IPS DF 4.7 (cell line): Measurements from ENCODE around the gene EIF2S2.

Experiments used
- DNase-seq: peaks from one replicate; pipeline ENCODE4 v3.0.0-alpha.2; 2013; ENCODE audit warnings: low spot score; ENCODE audit errors: extremely low read depth

Gene EIF2S2

DNA sequence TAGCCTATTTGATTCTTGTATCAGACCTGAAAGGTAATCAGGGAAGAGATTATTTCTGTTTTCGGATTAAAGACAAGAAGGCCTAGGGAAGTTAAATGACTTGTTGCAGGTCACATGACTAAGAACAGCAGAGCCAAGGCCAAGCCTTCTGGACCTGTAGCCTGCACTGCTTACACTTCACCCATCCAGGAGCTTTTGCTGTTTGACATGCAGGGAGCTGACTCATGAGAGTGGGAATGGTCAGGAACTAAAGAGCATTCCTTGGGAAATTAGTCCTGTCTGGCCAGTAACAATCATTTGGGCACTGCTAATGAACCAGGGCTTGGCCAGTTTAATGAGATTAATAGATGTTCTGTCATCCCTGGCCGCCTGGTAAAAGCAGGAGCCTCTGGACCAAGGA, 46.8 kb downstream of the EIF2S2 start:
- DNase-seq: no peak

DNA sequence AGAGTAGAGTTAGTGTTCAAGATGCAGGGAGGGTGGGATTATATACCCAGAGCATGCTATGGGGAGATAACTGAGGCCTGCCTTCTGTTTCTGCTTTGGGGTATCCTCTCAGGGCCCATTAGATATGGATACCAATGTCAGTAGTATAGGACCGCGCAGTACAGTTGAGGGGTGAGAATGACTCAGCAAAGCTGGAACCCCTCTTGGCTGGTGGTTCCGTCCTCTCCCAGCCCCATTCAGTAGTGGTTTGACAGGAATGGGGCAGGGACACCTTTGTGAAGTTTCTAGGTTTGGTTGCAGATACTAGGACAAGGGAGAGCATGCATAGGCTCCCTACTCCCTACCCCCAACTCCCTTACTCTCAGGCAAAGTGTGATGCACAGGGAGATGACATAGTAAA, 47.8 kb downstream of the EIF2S2 start:
- no peak for DNase-seq

DNA sequence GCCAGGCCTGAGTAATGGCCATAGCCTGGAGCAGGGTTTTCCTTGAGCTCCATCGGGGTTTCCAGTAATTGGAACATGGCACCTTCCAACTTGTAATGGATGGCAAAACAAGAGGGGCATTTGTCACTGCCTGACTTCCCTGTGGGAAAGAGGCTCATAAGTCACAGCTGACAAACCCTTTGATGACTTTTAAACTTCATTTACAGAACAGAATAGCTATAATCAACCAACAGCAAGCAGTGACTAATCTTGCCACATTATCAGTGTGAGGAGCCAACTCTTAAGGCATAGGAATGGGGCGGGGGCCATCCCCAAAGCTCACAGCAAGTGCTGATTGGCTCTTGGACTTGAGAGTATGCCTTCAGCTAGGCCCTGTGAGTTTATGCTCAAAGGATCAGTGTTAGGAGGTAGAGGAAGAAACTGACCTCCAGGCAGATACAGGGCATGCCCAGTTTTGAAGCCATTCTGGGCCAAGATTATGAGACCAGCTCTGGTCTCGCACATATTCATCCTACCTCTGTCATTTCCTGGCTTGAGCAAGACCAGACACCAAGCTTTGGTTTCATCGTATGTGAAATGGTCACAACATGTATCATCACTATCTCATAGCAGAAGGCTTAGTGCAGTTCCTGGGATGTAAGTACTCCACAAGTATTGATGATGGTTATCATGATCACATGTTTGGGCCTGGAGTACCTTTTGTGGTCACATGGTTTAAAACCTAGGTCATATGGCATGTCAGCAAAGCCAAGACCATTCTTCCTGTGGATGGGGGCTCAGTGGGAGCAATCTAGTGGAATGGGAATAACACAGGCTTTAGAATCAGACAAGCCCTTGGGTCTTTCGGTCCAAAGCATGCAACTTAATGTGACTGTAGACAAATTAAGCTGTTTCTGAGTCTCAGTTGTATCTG, 49.2 kb downstream of the EIF2S2 start:
- DNase-seq: no peak

DNA sequence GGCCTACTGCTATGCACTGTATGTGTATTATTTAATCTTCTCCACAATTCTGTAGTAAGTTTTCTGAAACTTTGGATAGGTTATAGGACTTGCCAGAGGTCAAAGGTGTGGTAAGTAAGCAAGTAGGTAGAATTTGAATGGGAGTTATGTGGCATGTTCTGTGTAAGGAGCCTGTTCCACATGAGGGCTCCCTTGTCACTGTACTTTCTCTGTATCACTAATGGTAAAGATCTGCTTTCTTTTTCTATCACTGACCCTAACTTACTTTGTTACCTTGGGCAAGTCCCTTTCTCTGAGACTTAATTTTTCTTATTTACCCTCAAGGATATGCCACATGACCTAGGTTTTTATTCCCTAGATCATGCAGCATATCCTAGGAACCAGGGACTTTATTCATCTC, 50.3 kb downstream of the EIF2S2 start:
- DNase-seq: no peak

DNA sequence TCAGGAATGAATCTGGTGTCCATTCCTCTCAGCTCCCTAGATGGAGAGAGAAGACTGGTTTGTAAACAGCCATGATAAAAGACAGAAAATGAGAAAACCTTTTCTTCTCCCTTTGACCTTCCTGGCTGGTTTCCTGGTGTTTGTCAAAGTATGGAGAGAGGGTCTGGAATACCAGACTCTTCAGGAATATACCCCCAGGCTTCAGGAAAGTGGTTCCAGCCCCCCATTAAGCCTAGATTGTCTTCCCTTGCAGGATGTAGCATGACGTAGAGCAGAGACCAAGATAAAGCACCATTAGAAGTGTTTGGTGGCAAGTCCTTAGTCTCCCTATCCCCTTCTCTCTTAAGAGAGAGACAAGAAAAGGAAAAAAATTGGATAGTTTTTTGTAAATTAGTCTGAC, 51.1 kb downstream of the EIF2S2 start:
- no peak for DNase-seq

DNA sequence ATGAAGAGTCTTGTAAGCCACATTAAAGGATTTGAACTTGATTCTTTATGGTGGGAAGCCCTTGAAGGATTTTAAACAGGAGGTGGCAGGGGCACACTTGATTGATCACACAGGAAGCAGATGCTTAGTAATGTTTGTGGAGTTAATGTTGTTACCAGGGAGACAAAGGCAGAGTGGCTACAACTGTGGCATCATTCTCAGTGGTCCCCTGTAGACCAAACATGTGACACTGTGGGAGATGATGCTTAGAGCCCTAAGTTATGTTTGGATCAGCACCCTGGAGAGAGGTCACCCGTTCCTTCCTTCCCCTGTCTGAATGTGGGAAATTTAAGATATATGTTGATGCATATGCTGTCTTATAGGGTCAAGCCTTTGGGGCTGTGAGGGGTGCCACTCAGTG, 53.2 kb downstream of the EIF2S2 start:
- DNase-seq: no peak

DNA sequence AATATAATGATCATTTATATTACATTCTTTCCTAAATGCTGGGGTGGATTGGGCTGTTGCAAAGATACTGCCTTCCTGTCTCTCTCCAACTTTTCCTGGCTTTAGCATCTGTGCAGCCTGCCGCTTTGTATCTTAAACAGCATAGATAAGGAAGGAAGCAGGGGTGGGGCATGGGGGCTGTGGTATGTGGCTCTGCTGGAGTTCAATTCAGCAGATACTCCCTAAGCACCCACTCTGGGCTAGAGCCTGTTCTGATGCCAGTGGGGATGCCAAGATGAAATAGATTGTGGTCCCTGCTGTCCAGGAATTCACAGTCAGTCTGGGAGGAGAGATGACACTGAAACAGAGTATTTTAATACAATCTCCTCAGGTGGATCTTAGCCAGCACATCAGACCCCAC, 56.8 kb downstream of the EIF2S2 start:
- no peak for DNase-seq

DNA sequence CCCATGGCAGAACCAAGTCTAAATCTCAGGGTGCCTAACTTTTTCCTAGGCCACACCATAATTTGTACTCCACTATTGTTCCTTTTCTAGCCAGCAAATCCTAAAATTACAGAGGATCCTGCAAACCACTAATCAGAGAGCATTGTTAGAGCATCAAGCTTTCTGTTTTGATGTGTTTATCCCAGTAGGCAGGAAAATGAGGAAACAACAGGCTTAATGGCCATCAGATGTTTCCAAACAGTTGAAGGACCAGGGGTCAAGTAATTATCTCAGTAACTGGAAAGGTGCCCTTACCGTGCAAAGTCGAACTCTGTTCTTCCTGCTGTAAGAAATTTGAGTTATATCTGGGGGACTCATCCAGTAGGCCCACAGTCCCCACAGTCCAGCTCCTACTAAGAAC, 59.6 kb downstream of the EIF2S2 start:
- no peak for DNase-seq

DNA sequence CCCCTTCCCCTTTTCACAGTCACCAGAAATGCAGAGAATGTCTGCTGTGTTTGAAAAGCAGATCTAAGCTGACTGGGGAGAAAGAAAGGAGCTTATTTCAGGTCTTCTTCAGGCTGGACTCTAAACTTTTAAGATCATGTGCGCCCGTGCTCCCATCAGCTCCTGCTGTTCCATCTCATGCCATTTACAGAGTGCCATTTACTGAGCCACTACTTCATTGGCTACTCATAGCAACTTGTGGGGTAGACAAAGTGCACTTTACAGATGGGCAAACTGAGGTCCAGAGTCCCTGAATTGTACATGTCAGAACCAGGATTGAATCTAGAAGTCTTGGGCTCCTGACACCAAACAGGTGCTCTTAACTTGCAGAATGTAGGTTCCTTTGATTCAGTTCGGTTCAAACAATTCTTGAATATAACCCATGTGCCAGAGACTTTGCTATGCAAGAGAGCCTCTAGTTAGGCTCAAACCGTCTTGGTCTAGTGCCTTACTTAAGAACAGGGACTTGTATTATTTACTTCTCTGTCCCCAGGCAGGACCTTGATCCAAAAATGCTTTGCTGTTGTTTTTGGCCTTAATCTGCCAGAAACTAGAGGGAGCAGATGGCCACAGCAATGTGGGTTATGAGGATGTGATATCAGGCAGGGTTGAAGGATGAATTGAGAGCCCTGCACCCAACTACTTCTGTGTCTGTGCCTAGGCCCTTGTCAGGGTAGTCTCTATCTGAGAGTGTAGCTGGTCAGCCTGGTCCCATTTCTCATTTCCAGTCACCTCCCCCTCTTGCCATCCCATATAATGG, 61.9 kb downstream of the EIF2S2 start:
- no peak for DNase-seq

DNA sequence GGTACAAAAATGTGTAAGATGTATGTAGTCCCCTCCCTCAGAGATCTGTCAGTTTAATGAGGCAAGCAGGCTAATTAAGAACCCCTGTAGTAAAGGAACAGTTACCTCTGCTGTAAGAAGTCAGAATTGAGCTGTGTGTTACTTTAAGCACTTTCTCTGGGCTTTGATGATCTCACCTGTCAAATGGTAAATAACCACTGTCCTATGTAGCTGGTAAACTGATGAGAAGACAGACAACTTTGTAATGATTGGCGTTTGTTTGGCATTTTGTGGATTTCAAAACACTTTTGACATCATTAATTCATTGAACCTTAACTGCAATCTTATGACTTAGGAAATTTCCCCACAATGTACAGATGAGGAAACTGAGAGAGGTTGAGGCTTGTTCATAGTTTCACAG, 62.7 kb downstream of the EIF2S2 start:
- no peak for DNase-seq

DNA sequence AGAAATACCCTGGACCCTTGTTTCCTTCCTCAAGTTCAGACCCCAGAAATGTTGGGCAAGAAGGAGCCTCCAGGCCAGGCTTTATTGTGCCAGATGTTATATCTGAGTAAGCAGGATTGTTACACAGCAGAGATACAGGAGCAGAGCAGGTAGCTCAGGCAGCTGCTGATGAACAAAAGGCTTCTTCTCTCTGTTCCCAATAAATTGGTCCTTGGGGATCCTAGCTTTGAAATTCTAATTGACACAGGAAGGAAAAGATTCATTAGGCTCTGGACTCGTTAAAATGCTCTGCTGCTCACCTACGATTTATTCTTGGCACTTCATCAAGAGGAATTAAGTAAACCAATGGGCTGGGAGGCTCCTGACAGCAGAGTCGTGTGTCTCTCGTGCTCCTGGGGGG, 64.1 kb downstream of the EIF2S2 start:
- DNase-seq: no peak

DNA sequence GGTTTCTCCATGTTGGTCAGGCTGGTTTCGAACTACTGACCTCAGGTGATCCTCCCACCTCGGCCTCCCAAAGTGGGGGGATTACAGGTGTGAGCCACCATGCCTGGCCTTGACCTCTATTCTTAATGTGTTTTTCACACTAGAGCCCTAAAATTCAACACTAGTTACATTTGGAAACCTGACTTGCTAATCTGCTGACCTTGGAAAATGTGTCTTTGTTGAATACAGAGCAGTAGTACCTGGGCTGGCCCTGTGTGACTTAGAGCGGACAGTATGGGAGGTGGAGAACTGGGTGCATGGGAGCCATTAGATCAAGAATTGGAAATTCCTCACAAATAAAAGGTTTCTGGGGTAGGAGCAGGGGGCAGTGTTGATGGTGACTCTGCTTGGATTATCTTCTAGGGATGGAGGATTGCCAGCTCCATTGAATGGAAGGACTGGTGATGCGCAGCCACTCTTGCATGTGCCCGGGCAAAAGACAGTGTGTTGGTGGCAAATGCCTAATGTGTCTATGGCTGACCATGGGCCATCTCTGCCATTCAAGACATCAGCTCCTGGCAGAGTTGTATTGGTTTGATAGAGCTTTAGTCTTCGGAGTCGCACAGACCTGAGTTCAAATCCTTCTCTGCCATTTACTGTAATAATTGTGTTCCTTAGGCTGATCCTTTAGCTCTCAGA, 64.9 kb downstream of the EIF2S2 start:
- no peak for DNase-seq

DNA sequence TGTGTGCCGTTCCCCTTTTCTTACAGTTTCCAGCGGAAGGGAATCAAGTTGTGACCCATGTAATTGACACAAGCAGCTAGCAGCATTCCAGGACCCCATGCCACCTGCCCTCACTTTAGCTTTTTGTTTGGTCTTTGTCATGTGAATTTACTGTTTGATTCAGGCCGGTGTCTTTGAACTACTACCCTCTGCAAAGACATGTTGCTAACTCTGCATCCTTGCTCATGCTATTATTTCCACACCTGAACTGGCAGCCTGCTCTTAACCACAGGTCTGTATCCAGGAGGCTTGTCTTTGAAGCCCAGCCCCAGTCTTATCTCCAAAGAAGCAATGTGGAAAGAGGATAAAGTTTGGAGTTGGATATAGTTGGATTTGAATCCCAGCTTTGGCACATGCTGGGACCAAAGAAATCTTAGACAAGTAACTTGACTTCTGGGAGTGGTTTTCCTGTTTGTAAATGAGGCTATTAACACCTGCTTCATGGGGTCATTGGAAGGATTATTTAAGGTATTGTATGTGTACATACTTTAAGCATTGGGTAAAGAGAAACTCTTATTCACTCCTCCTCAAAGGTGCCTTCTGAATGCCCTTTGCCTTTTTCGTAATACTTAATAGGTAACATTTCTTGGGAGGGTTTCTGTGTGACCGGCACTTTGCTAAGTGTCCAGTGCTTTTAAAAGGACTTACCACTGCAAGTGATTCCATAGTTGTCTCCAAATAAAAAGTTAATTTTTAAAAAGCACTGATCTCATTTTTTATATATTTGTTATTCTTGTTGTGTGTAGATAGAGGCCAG, 65.9 kb downstream of the EIF2S2 start:
- DNase-seq: no peak

DNA sequence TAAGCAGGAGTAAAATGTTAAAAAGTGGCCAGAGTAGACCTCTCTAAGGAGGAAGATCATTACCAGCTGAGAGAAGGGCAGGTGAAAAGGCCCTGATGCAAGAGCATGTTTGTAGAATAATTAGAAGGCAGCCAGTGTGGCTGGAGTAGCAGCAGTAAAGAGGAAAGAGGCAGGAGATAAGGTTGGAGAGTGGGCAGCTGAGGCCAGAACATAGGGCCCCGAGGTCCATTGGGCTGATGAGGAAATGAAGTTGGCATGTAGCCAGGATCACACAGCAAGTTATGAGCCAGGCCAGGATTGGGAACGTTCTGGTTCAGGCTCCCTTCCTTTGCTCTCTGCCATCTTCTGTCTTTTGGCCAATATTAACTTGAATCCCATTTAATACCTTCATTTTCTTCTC, 66.7 kb downstream of the EIF2S2 start:
- DNase-seq: no peak

DNA sequence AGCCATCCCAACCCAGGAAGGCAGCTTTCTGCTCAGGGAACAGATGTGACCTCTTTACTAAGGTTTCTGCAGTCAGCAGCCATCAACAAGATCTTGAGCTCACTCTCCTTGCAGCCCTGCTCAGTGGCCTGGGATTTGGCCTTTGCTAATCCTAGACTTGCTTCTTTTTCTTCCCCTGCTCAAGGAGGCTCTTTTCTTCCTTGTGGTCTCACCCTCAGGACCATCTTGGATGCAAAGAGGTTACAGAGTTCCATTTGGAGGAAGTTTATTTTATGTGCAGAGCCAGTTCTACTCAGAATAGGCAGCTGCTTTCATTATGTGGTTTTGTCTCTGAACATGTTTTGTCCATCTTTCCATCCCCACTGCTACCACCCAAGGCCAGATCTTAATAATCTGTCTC, 69.0 kb downstream of the EIF2S2 start:
- DNase-seq: no peak

DNA sequence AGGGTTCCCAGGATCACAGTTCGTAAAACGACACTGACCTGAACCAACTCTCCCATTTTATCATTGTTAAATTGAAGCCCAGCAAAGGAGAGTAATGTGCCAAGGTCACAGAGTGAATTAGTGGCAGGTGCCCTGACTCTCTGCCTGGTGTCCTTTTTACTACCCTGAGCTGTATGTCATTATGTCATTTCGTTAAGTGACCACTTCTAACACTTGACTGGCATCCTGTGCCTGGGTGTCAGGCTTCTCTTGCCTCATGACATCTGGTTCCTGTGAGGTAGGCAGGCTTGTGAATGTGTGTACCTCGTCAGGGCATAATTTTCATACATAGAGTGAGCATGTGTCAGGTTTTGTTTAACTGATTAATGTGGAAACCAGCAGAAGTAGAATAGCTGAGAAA, 69.8 kb downstream of the EIF2S2 start:
- DNase-seq: no peak

DNA sequence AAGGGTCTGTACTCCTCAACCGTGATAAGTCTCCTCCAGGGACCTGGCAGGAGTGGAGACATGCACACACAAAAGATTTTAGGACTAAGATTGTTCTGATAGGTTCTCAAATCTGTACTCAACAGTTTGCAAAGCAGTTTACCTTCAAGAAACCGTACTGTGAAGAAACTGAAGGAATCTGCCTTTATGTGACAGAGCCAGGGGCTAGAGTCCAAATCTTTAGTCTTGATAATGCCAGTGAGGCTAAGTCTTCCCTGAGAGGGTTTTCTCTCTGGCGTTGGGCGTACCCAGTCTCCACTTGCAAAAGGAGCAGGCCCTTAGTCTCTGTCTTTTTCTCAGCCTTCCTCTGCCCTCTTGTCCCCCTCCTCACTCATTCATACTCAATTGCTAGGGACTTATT, 70.8 kb downstream of the EIF2S2 start:
- no peak for DNase-seq

DNA sequence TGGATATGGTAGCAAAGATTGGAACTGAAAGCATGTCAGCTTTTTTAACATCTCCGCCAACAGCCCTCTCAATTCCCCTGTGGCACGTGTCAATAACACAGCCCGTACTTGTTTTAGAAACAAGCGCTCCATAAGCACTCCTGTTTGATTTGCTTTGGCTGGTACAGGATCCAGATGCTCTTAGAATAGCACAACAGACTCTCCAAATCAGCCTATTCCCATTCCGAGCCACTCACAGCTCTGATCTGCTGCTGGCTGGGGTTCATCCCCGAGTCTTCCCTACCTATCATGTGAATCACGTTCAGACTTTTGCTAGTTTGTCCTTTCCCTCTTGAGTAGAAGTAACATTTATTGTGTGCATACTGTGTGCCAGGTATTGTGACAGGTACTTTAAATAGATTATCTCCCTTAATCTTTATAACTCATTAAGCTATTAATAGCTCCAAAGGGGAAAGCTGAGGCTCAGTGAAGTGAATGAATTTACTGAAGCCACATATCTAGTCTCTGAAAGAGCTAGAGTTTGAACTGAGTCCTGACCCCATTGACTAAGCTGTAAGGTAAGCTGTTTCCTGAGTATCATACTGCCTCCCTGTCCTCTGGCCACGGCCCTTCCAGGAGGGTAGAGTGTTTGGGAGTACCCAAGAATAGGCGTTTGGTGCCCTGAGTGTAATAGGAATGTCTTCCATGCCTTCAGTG, 71.6 kb downstream of the EIF2S2 start:
- no peak for DNase-seq
